ENCODE measurements around the gene DYRK1B.
A peak's percentile ranks its signal among the peaks of the same experiment; 100 is the strongest.
"Not testable (repeated sequence)": the region's sequence is repeated elsewhere in the genome, so short reads cannot be mapped to it uniquely, and the experiment has no call there.

DYRK1B gene

GRCh38 chr19:39829702-39830275 is 4.2 kb downstream of the DYRK1B start:
- no peak for DNase-seq

GRCh38 chr19:39828654-39829032 is 5.3 kb downstream of the DYRK1B start:
- no peak for DNase-seq

- no peak for DNase-seq
Measured at GRCh38 chr19:39828015-39828653, 5.8 kb downstream of the DYRK1B start.

- DNase-seq: no peak
Measured at GRCh38 chr19:39827216-39827615, 6.7 kb downstream of the DYRK1B start.

- DNase-seq: no peak
Measured at GRCh38 chr19:39826311-39826945, 7.5 kb downstream of the DYRK1B start.

- no peak for DNase-seq
Measured at GRCh38 chr19:39825531-39826076, 8.4 kb downstream of the DYRK1B start.

GRCh38 chr19:39825093-39825463 is 8.9 kb downstream of the DYRK1B start:
- no peak for DNase-seq

- peak; percentile 91 for DNase-seq
Measured at GRCh38 chr19:39824143-39825092, 9.5 kb downstream of the DYRK1B start.

- no peak for DNase-seq
Measured at GRCh38 chr19:39823686-39824085, 10.3 kb downstream of the DYRK1B start.

GRCh38 chr19:39820696-39821095 is 13.3 kb downstream of the DYRK1B start:
- no peak for DNase-seq

- DNase-seq: no peak
Measured at GRCh38 chr19:39819786-39820185, 14.2 kb downstream of the DYRK1B start.

GRCh38 chr19:39818626-39819097 is 15.3 kb downstream of the DYRK1B start:
- DNase-seq: no peak

GRCh38 chr19:39817888-39818561 is 15.9 kb downstream of the DYRK1B start:
- DNase-seq: no peak

GRCh38 chr19:39816287-39817048 is 17.5 kb downstream of the DYRK1B start:
- no peak for DNase-seq

- DNase-seq: no peak
Measured at GRCh38 chr19:39814595-39814994, 19.4 kb downstream of the DYRK1B start.

- not testable (repeated sequence) for DNase-seq
Measured at GRCh38 chr19:39814111-39814510, 19.9 kb downstream of the DYRK1B start.

GRCh38 chr19:39813264-39813993 is 20.5 kb downstream of the DYRK1B start:
- DNase-seq: no peak

- no peak for DNase-seq
Measured at GRCh38 chr19:39811064-39811463, 22.9 kb downstream of the DYRK1B start.

- no peak for DNase-seq
Measured at GRCh38 chr19:39810424-39810823, 23.5 kb downstream of the DYRK1B start.

- no peak for DNase-seq
Measured at GRCh38 chr19:39809368-39809767, 24.6 kb downstream of the DYRK1B start.

- DNase-seq: not testable (repeated sequence)
Measured at GRCh38 chr19:39808688-39809087, 25.3 kb downstream of the DYRK1B start.

All from kidney glomerular epithelial cell (primary cell).